Esophagus squamous epithelium (tissue), 5 donors: Measurements from ENCODE around the gene SMIM43. TPM values are rescaled to one million over a fixed set of nuclear protein-coding genes. Genes with fewer than 3 reads are reported as not detected.
A peak's percentile ranks its signal among the peaks of the same experiment; 100 is the strongest.

Source experiments
- DNase-seq: peaks from one replicate; lab custom pipeline; 2025; lab: John Stamatoyannopoulos, UW
- H3K27ac ChIP-seq, 4 donors: fragments of 200-600 bp; sonication (generic); one replicate each; pipeline ENCODE4 v1.5.1; 2016 to 2019; ENCODE audit warnings: mild to moderate bottlenecking in 1 of 4
- H3K27me3 ChIP-seq, 4 donors: fragments of 200-600 bp; sonication (generic); 1 replicate in 3 of 4; 2 replicates in 1 of 4; pipeline versions ENCODE4 v1.5.1 to v1.6.0; 2017 to 2021; ENCODE audit warnings: antibody characterized with exemption in 1 of 4
- H3K36me3 ChIP-seq, 3 donors: fragments of 200-600 bp; sonication (generic); one replicate each; pipeline ENCODE4 v1.5.1; 2016 to 2019
- H3K4me1 ChIP-seq, 3 donors: fragments of 200-600 bp; sonication (generic); one replicate each; pipeline ENCODE4 v1.5.1; 2017 to 2019
- H3K4me3 ChIP-seq, 4 donors: fragments of 200-600 bp; sonication (generic); 1 replicate in 3 of 4; 2 replicates in 1 of 4; pipeline ENCODE4 v1.5.1; 2016 to 2019; ENCODE audit warnings: mild to moderate bottlenecking in 2 of 4, moderate library complexity in 1 of 4
- H3K9me3 ChIP-seq, 3 donors: fragments of 200-600 bp; sonication (generic); one replicate each; pipeline ENCODE4 v1.5.1; 2016 to 2019
- POLR2A ChIP-seq, 4 donors: fragments of 450-650 bp; IDR thresholded peaks; one replicate each; pipeline ENCODE4 v1.6.1; 2017; ENCODE audit warnings: antibody characterized with exemption in 4 of 4, mild to moderate bottlenecking in 4 of 4, moderate library complexity in 3 of 4
- WGBS, 2 donors: methylation state at CpG; one replicate each; pipeline ENCODE4 v1.1.5; 2018; 5-methylcytosine and 5-hydroxymethylcytosine counted together
- intact Hi-C: fragments of 100-400 bp; cut with DNase I; formaldehyde crosslinking; loops from one replicate; pipeline ENCODE4 v1.15.0; 2022
- total RNA-seq, 4 donors: library from RNA; depleted of rRNA; stranded (reverse); fragments of >200 nt; gene quantifications; one replicate each; pipeline ENCODE4 v1.1.0, GENCODE V29; 2016
- TF ChIP-seq, protein P1 (sequence below), 6 experiments: fragments of 450-650 bp in 4 of 6; fragments of 200-600 bp in 2 of 6; sonication (generic) in 2 of 6; IDR thresholded peaks; one replicate each; pipeline ENCODE4 v1.5.1; 2016 to 2019; ENCODE audit warnings: antibody characterized with exemption in 6 of 6, mild to moderate bottlenecking in 4 of 6, moderate library complexity in 4 of 6
- donor health status: DM: yes; HTN: yes; CAD: no.

The SMIM43 gene
- total RNA-seq, 4 donors from 2014 or later = 0.38 TPM; not detected in 3

- Histone ChIP-seq H3K4me3 (peak within 1 kb of the TSS; percentile 60 to 94 (median 74)), H3K27me3 (no peaks in the 10 kb centered on the region), H3K4me1 (peaks cover 0 to 31% (median 0%) of the 10 kb centered on the region in 3 donors), H3K27ac (peak within 1 kb of the TSS; percentile 82 to 93 (median 88)), H3K36me3 (peaks cover 0 to 36% (median 0%) of the 10 kb centered on the region in 3 donors), H3K9me3 (no peaks in the 10 kb centered on the region)
- TF ChIP-seq, protein P1, sequence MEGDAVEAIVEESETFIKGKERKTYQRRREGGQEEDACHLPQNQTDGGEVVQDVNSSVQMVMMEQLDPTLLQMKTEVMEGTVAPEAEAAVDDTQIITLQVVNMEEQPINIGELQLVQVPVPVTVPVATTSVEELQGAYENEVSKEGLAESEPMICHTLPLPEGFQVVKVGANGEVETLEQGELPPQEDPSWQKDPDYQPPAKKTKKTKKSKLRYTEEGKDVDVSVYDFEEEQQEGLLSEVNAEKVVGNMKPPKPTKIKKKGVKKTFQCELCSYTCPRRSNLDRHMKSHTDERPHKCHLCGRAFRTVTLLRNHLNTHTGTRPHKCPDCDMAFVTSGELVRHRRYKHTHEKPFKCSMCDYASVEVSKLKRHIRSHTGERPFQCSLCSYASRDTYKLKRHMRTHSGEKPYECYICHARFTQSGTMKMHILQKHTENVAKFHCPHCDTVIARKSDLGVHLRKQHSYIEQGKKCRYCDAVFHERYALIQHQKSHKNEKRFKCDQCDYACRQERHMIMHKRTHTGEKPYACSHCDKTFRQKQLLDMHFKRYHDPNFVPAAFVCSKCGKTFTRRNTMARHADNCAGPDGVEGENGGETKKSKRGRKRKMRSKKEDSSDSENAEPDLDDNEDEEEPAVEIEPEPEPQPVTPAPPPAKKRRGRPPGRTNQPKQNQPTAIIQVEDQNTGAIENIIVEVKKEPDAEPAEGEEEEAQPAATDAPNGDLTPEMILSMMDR (IDR thresholded peaks at IDR 0.05) = peak in 1 of 6 experiments; percentile 34
- peak in 3 of 4 donors; percentile 65 to 75 (median 70) for TF ChIP-seq POLR2A (IDR thresholded peaks at IDR 0.05)
- intact Hi-C loops = no loop called here
- peak; percentile 39 for DNase-seq
- WGBS, 2 donors = 0 to 1% methylated on average over 34 to 36 of the region's 48 CpGs
Measured at GRCh38 chr4:121800961-121801714, 36.2 kb upstream of the SMIM43 start, which contains the start of gene EXOSC9. TSS of gene EXOSC9 (plus strand) at chr4:121801323. CDS start at chr4:121801425, 102 bp downstream.

DNA sequence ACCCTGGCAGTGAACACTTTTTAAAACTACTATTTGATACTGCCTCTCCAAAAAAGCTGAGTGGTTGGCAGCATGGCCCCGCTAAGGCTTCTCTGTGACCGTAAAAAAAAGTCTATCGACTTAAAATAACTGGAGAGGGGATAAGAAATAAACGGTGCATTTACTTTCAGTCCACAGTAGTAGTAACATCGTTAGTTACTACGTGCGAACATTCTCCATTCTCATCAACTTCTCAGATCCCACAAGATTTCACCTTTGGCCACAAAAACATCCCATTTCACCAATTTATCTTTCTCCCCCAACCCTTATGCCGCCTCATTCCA is 35.6 kb upstream of the SMIM43 start:
- Histone ChIP-seq H3K27ac (peak overlapping the region; percentile 82 to 93 (median 88)), H3K9me3 (no peaks in the 10 kb centered on the region), H3K36me3 (peaks cover 0 to 31% (median 0%) of the 10 kb centered on the region in 3 donors), H3K4me3 (peak overlapping the region; percentile 60 to 94 (median 74)), H3K4me1 (peaks cover 0 to 31% (median 0%) of the 10 kb centered on the region in 3 donors), H3K27me3 (no peaks in the 10 kb centered on the region)
- no peak for DNase-seq
- 47 to 50% methylated on average over 8 of the region's 8 CpGs for WGBS, 2 donors
- TF ChIP-seq, protein P1 (IDR thresholded peaks at IDR 0.05) = no peak
- TF ChIP-seq POLR2A (IDR thresholded peaks at IDR 0.05) = no peak
- intact Hi-C loops = no loop called here

- 81 to 86% methylated on average over 3 of the region's 3 CpGs for WGBS, 2 donors
- no peak overlapping the region for H3K4me3 ChIP-seq
- intact Hi-C loops = no loop called here
Measured at GRCh38 chr4:121799867-121800501, 35.0 kb upstream of the SMIM43 start.

DNA sequence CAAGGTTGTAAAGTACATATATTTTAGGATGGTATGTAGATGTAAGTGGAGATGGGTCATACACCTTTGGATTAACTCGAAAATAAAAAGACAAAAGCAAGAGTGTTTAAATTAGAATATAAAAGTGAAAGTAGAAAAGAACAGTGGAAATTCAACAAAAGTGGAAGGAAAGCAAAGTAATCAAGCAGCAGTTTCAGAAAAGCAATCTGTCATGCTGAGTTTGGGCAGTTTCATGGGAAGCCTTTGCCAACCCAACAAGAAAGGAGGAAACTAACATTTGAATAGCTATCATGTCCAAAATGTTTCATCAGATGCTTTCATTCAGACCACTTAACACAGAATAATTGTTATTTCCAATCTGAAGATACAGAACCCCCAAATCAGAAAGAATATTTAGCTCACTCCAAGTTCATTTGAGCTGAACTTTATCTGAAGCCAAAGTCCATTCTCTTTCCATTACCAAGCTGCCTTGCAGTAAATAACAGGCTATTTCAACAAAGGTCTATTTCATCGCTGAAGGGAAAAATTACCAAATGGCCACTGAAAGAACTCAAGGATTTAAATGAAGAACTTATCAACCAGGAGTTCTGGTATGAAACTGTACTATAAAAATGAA is 34.4 kb upstream of the SMIM43 start:
- intact Hi-C loops = no loop called here

More at GRCh38 chr4:121799867-121800501, 35.0 kb upstream of the SMIM43 start:
- Histone ChIP-seq H3K27me3 (peaks cover 0 to 6% (median 0%) of the 10 kb centered on the region in 4 donors), H3K27ac (peak overlapping the region in 2 of 4 donors; percentile 84 to 91), H3K4me1 (peaks cover 0 to 31% (median 0%) of the 10 kb centered on the region in 3 donors), H3K9me3 (no peaks in the 10 kb centered on the region), H3K36me3 (peaks cover 0 to 24% (median 0%) of the 10 kb centered on the region in 3 donors)
- no peak for DNase-seq
- TF ChIP-seq, protein P1 (IDR thresholded peaks at IDR 0.05) = no peak
- no peak for TF ChIP-seq POLR2A (IDR thresholded peaks at IDR 0.05)

More for the DNA sequence above, 34.4 kb upstream of the SMIM43 start:
- Histone ChIP-seq H3K27ac (no peak overlapping the region), H3K27me3 (peaks cover 0 to 11% (median 0%) of the 10 kb centered on the region in 4 donors), H3K36me3 (peaks cover 0 to 18% (median 0%) of the 10 kb centered on the region in 3 donors), H3K4me3 (no peak overlapping the region), H3K9me3 (no peaks in the 10 kb centered on the region), H3K4me1 (peaks cover 0 to 31% (median 0%) of the 10 kb centered on the region in 3 donors)
- DNase-seq = no peak
- 56 to 65% methylated on average over 2 of the region's 2 CpGs for WGBS, 2 donors
- TF ChIP-seq, protein P1 (IDR thresholded peaks at IDR 0.05) = no peak
- no peak for TF ChIP-seq POLR2A (IDR thresholded peaks at IDR 0.05)
